ENCODE results near the gene TSHZ3.

The TSHZ3 gene

GRCh38 chr19:31372246-31372781 lies 23.1 kb upstream of the TSHZ3 start:
- no peak for DNase-seq (ENCODE audit: low spot score)
- H3K4me3 ChIP-seq = no peak overlapping the region
- TF ChIP-seq CTCF (IDR thresholded peaks at IDR 0.05) = no peak
- no peak overlapping the region for H3K27ac ChIP-seq

- Histone ChIP-seq H3K27ac (no peak overlapping the region), H3K4me3 (no peak overlapping the region)
- no peak for DNase-seq (ENCODE audit: low spot score)
- no peak for TF ChIP-seq CTCF (IDR thresholded peaks at IDR 0.05)
Measured at GRCh38 chr19:31370216-31370615, 21.0 kb upstream of the TSHZ3 start.

GRCh38 chr19:31364963-31365362 lies 15.7 kb upstream of the TSHZ3 start:
- H3K27ac ChIP-seq = no peak overlapping the region
- no peak for TF ChIP-seq CTCF (IDR thresholded peaks at IDR 0.05)

GRCh38 chr19:31361728-31362127 lies 12.5 kb upstream of the TSHZ3 start:
- DNase-seq (ENCODE audit: low spot score) = no peak
- no peak overlapping the region for H3K27ac ChIP-seq
- no peak overlapping the region for H3K4me3 ChIP-seq
- TF ChIP-seq CTCF (IDR thresholded peaks at IDR 0.05) = no peak

More at GRCh38 chr19:31364963-31365362, 15.7 kb upstream of the TSHZ3 start:
- DNase-seq (ENCODE audit: low spot score) = no peak
- no peak overlapping the region for H3K4me3 ChIP-seq

GRCh38 chr19:31357315-31357673 lies 8.1 kb upstream of the TSHZ3 start:
- Histone ChIP-seq H3K4me3 (peak overlapping the region; percentile 44), H3K27ac (no peak overlapping the region)
- no peak for TF ChIP-seq CTCF (IDR thresholded peaks at IDR 0.05)
- no peak for DNase-seq (ENCODE audit: low spot score)

- no peak overlapping the region for H3K27ac ChIP-seq
- no peak for DNase-seq (ENCODE audit: low spot score)
- peak overlapping the region; percentile 44 for H3K4me3 ChIP-seq
- no peak for TF ChIP-seq CTCF (IDR thresholded peaks at IDR 0.05)
Measured at GRCh38 chr19:31356587-31357314, 7.5 kb upstream of the TSHZ3 start.

GRCh38 chr19:31355665-31356289 lies 6.5 kb upstream of the TSHZ3 start:
- no peak for DNase-seq (ENCODE audit: low spot score)
- TF ChIP-seq CTCF (IDR thresholded peaks at IDR 0.05) = no peak
- Histone ChIP-seq H3K4me3 (no peak overlapping the region), H3K27ac (no peak overlapping the region)
